NB4 (cell line): ENCODE data around the gene SLC2A4RG.

Experiments
- DNase-seq: peaks from one replicate; pipeline ENCODE4 v3.0.0; 2010; ENCODE audit warnings: low read depth
- H3K4me3 ChIP-seq: one replicate; pipeline ENCODE4 v1.5.1; 2011; ENCODE audit warnings: mild to moderate bottlenecking, low read depth, low read length, moderate library complexity
- CTCF ChIP-seq: IDR thresholded peaks from one replicate; pipeline ENCODE4 v1.5.1; 2012; ENCODE audit warnings: low read depth, low read length
- MYC ChIP-seq: IDR thresholded peaks from 2 replicates; pipeline ENCODE4 v1.6.1; 2011; ENCODE audit warnings: low read depth, low read length
- POLR2A ChIP-seq: IDR thresholded peaks from 2 replicates; pipeline ENCODE4 v1.6.1; 2011; ENCODE audit warnings: mild to moderate bottlenecking; ENCODE audit not compliant: insufficient read length; ENCODE audit errors: extremely low read depth
- TF ChIP-seq, protein P1 (sequence below): IDR thresholded peaks from 2 replicates; pipeline ENCODE4 v1.6.1; 2011; ENCODE audit warnings: low read depth, low read length

SLC2A4RG gene

GRCh38 chr20:63739130-63740069 lies at the start of gene SLC2A4RG:
SLC2A4RG (plus strand) TSS chr20:63739776; CDS start chr20:63739913, 137 bp downstream.
- H3K4me3 ChIP-seq: peak within 1 kb of the TSS; percentile 74
- peak; percentile 82 for DNase-seq
- TF ChIP-seq POLR2A (peak; percentile 21), MYC (no peak)

DNA sequence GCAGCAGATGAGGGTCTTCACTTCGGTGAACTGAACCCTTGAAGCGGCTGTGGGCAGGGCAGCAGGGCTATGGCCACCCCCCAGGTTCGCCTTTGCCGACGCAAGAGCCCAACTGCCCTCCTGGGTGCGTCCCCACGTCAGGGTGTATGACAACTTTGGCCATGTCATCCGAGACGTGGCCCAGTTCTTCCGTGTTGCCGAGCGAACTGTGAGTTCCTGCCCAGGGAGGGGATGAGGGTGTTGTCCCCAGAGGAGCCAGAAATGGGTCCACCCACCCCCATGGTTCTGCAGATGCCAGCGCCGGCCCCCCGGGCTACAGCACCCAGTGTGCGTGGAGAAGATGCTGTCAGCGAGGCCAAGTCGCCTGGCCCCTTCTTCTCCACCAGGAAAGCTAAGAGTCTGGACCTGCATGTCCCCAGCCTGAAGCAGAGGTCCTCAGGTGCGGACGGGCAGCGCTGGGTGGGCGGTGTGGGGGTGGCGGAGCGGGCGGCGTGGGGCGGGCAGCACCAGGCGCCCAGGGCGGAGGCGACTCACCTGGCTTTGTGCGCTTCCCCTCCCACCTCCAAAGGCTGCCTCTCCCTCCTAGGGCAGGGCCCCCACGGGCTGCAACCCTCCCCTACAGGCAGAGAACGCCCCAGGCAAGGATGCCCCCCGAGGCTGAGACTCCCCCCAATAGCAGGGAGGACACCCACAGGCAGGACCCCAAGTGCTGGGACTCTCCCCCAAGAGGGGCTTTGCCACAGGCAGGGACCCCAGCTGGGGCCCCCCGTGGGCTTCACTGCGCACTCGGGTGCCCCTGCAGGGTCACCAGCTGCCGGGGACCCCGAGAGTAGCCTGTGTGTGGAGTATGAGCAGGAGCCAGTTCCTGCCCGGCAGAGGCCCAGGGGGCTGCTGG lies 49.3 kb upstream of the SLC2A4RG start:
- H3K4me3 ChIP-seq: no peak overlapping the region
- no peak for DNase-seq
- TF ChIP-seq, protein P1, sequence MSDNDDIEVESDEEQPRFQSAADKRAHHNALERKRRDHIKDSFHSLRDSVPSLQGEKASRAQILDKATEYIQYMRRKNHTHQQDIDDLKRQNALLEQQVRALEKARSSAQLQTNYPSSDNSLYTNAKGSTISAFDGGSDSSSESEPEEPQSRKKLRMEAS: no peak
- TF ChIP-seq POLR2A (no peak), CTCF (no peak), MYC (no peak)

DNA sequence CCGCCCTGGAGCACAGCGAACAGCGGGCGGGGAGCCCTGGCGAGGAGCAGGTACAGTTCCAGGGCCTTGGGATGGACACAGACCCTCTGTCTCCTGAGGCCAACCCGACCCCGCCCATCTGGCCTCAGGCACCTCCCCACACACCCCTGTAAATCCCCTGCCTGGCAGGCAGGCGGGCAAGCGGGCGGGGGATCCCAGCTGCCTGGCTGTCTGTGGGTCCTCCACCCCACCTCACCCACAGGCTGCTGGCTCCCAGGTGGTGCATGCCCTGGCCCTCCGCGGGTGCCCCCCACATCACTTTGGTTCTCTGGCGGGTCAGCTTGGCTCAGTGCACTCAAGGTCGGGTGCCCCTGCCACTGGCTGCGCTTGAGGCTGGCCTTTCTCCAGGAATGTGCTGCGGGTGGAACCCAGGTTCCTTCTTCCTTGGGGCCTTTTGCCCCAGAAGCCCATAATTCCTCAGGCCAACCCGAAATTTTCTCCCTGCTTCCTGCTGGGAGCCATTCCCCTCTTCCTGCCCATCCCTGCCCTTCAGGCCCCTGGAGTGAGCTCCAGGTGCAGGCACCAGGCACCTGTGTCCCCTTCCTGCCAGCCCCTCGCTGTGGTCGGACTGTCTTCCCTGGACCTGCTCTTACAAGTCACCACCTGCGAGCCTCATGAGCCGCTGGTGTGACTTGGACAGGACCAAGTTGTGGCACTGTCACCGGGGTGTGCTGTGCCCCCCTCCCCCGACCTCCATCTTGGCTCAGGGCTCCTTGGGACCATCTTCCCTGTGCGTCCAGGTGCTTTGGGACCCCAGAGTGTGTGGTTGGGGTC lies 48.5 kb upstream of the SLC2A4RG start:
- H3K4me3 ChIP-seq: no peak overlapping the region
- DNase-seq: no peak

GRCh38 chr20:63691711-63692435 lies 47.7 kb upstream of the SLC2A4RG start:
- H3K4me3 ChIP-seq: no peak overlapping the region
- TF ChIP-seq, protein P1: no peak
- no peak for DNase-seq

More for the DNA sequence above, 48.5 kb upstream of the SLC2A4RG start:
- TF ChIP-seq, protein P1: no peak
- TF ChIP-seq CTCF (no peak), POLR2A (no peak), MYC (no peak)

- H3K4me3 ChIP-seq: no peak overlapping the region
- no peak for DNase-seq
- no peak for TF ChIP-seq POLR2A
- TF ChIP-seq, protein P1: no peak
- TF ChIP-seq CTCF: no peak
- no peak for TF ChIP-seq MYC
These were observed 47.0 kb upstream of the SLC2A4RG start for GRCh38 chr20:63692436-63693082.
